HG03442 (cell line): ENCODE measurements around the gene THAP10.
"Not testable (repeated sequence)": the region's sequence is repeated elsewhere in the genome, so short reads cannot be mapped to it uniquely, and the experiment has no call there.

Source experiments
- ATAC-seq: cut with Tn5 transposase; IDR thresholded peaks from one replicate; pipeline ENCODE4 v1.9.1; 2021; ENCODE audit warnings: mild to moderate bottlenecking, moderate library complexity; ENCODE audit not compliant: unreplicated experiment

THAP10 gene

GRCh38 chr15:70892002-70892911, at the start of gene THAP10, which contains the start of gene LRRC49:
Gene THAP10 (minus strand): TSS chr15:70892433. CDS start chr15:70892272, 161 bp downstream.
Gene LRRC49 (plus strand): TSS chr15:70892826. CDS start chr15:70892895, 69 bp downstream.
- ATAC-seq: peak; percentile 83

GRCh38 chr15:70936326-70936725, 44.1 kb upstream of the THAP10 start:
- no peak for ATAC-seq

GRCh38 chr15:70935631-70936030, 43.4 kb upstream of the THAP10 start:
- ATAC-seq: no peak

- ATAC-seq: no peak
Observed at GRCh38 chr15:70933411-70933810, 41.2 kb upstream of the THAP10 start.

- ATAC-seq: no peak
Observed at GRCh38 chr15:70932397-70932796, 40.2 kb upstream of the THAP10 start.

GRCh38 chr15:70931821-70932220, 39.6 kb upstream of the THAP10 start:
- ATAC-seq: no peak

GRCh38 chr15:70926914-70927313, 34.7 kb upstream of the THAP10 start:
- ATAC-seq: not testable (repeated sequence)

GRCh38 chr15:70923311-70924080, 31.3 kb upstream of the THAP10 start:
- ATAC-seq: no peak

GRCh38 chr15:70922119-70922518, 29.9 kb upstream of the THAP10 start:
- ATAC-seq: no peak

- ATAC-seq: no peak
Observed at GRCh38 chr15:70920981-70921696, 28.9 kb upstream of the THAP10 start.

GRCh38 chr15:70917955-70918354, 25.7 kb upstream of the THAP10 start:
- ATAC-seq: no peak

- ATAC-seq: no peak
Observed at GRCh38 chr15:70916531-70916930, 24.3 kb upstream of the THAP10 start.

- ATAC-seq: no peak
Observed at GRCh38 chr15:70912187-70912586, 20.0 kb upstream of the THAP10 start.

- ATAC-seq: no peak
Observed at GRCh38 chr15:70910958-70911357, 18.7 kb upstream of the THAP10 start.

GRCh38 chr15:70907784-70908471, 15.7 kb upstream of the THAP10 start:
- ATAC-seq: no peak

GRCh38 chr15:70906842-70907241, 14.6 kb upstream of the THAP10 start:
- no peak for ATAC-seq

GRCh38 chr15:70902107-70902506, 9.9 kb upstream of the THAP10 start:
- no peak for ATAC-seq

GRCh38 chr15:70892912-70893560, 803 bp upstream of the THAP10 start:
- ATAC-seq: peak; percentile 11

GRCh38 chr15:70882361-70882760, 9.9 kb downstream of the THAP10 start:
- no peak for ATAC-seq

- ATAC-seq: no peak
Observed at GRCh38 chr15:70880781-70881180, 11.5 kb downstream of the THAP10 start.
